Measurements from ENCODE around the gene MXRA8. TPM values are rescaled to one million over a fixed set of nuclear protein-coding genes. Genes with fewer than 3 reads are reported as not detected.

The MXRA8 gene
- total RNA-seq, 1 experiment from 2014 or later, result 9.6 TPM

DNA sequence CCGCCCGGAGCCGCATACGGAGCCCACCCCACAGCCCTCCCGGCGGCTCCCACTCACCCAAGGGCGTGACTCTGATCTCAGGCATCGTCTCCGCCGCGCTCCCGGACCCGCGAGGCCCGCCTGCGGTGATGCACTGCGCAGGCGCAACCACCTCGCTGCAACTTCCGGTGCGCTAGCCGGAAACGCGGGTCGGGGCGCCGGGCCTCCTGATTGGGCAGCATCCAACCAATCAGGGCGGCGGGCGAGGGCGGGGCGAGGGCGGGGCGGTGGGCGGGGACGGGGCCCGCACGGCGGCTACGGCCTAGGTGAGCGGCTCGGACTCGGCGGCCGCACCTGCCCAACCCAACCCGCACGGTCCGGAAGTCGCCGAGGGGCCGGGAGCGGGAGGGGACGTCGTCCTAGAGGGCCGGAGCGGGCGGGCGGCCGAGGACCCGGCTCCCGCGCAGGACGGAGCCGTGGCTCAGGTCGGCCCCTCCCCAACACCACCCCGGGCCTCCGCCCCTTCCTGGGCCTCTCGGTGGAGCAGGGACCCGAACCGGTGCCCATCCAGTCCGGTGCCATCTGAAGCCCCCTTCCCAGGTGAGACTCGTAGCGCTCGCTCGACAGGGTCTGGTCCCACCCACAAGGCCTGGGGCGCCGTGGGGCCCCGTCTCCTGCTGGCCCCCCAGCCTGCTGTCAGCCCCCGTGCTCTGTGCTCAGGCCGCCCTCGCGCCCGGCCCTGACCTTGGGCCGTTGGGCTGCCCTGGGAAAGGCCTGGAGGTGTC, 33.6 kb downstream of the MXRA8 start, which contains the start of the genes CPTP and INTS11:
Gene CPTP (plus strand): TSS at position 279 of the 764 bp plus-strand sequence. CDS start 2,109 bp downstream, outside the sequence.
Gene INTS11 (minus strand): TSS at position 137 of the 764 bp plus-strand sequence. CDS start 52 bp downstream, at position 85.
- H3K27ac Mint-ChIP-seq, result peak within 1 kb of the TSS; percentile 11 to 90 (median 89); a peak in 4 of 7 replicates

More for the DNA sequence above, 33.6 kb downstream of the MXRA8 start, which contains the start of the genes CPTP and INTS11:
- TF ChIP-seq, protein P1, sequence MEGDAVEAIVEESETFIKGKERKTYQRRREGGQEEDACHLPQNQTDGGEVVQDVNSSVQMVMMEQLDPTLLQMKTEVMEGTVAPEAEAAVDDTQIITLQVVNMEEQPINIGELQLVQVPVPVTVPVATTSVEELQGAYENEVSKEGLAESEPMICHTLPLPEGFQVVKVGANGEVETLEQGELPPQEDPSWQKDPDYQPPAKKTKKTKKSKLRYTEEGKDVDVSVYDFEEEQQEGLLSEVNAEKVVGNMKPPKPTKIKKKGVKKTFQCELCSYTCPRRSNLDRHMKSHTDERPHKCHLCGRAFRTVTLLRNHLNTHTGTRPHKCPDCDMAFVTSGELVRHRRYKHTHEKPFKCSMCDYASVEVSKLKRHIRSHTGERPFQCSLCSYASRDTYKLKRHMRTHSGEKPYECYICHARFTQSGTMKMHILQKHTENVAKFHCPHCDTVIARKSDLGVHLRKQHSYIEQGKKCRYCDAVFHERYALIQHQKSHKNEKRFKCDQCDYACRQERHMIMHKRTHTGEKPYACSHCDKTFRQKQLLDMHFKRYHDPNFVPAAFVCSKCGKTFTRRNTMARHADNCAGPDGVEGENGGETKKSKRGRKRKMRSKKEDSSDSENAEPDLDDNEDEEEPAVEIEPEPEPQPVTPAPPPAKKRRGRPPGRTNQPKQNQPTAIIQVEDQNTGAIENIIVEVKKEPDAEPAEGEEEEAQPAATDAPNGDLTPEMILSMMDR (conservative IDR thresholded peaks at IDR 0.05), result no peak
- no peaks in the 10 kb centered on the region for H3K4me1 ChIP-seq (ENCODE audit: insufficient read depth, low read length)
- H3K9ac ChIP-seq (ENCODE audit: extremely low read depth, insufficient read length, low read length), result peak within 1 kb of the TSS; percentile 63
- H2AFZ ChIP-seq (ENCODE audit: low read length), result no peak within 1 kb of the TSS
- no peaks in the 10 kb centered on the region for H3K27me3 ChIP-seq (ENCODE audit: insufficient read depth, low read length)
- peak; percentile 95 for DNase-seq
- H2BK15ac ChIP-seq (ENCODE audit: low read depth, low read length), result no peak within 1 kb of the TSS
- H2BK20ac ChIP-seq (ENCODE audit: low read depth, low read length, poor library complexity, severe bottlenecking), result no peak within 1 kb of the TSS
- Mint-ChIP-seq H3K36me3 (ENCODE audit: insufficient read depth in 1 of 3, low read depth in 3 of 3) (peaks cover 4 to 16% (median 12%) of the 10 kb centered on the region in 3 experiments), H3K4me1 (peaks cover 2 to 13% of the 10 kb centered on the region in 2 experiments), H3K27me3 (ENCODE audit: low read depth) (peaks cover 1% of the 10 kb centered on the region; the same call in 1 of the 2 replicates), H3K4me3 (peak within 1 kb of the TSS; percentile 82 to 88), H3K9me3 (no peaks in the 10 kb centered on the region)
- no peak within 1 kb of the TSS for H4K91ac ChIP-seq (ENCODE audit: insufficient read length, low read depth, low read length)
- H3K79me2 ChIP-seq (ENCODE audit: insufficient read depth, low read length), result peaks cover 17% of the 10 kb centered on the region; the same call in 1 of the 2 replicates
- H4K5ac ChIP-seq (ENCODE audit: insufficient read length, low read depth, low read length), result no peak within 1 kb of the TSS
- H3K18ac ChIP-seq (ENCODE audit: insufficient read length, low read depth, low read length), result no peak within 1 kb of the TSS
- no peaks in the 10 kb centered on the region for H3K9me3 ChIP-seq (ENCODE audit: control insufficient read depth, low read depth, low read length)
- H4K8ac ChIP-seq (replicated peaks; ENCODE audit: insufficient read length, low read depth, low read length), result no peak within 1 kb of the TSS
- WGBS (ENCODE audit: extremely low coverage, insufficient read length, low lambda C conversion rate), result no CpG with 5 or more reads among the region's 84 CpGs
- H3K27ac ChIP-seq (ENCODE audit: insufficient read length, low read depth, low read length), result no peak within 1 kb of the TSS
- H2BK120ac ChIP-seq (ENCODE audit: low read depth, low read length, poor library complexity, severe bottlenecking), result no peak within 1 kb of the TSS
- no peak within 1 kb of the TSS for H2BK5ac ChIP-seq (ENCODE audit: insufficient read length, low read length)
- H3T11ph ChIP-seq (ENCODE audit: low read length), result no peak within 1 kb of the TSS
- no peak within 1 kb of the TSS for H3K23ac ChIP-seq (ENCODE audit: insufficient read length, low read depth, low read length)
- H4K20me1 ChIP-seq (ENCODE audit: control insufficient read depth, insufficient read depth, insufficient read length), result peaks cover 5% of the 10 kb centered on the region
- no peak within 1 kb of the TSS for H2BK12ac ChIP-seq (ENCODE audit: insufficient read length, low read depth, low read length)
- no peak within 1 kb of the TSS for H3K56ac ChIP-seq (ENCODE audit: insufficient read length, low read depth, low read length)
- H2AK5ac ChIP-seq (ENCODE audit: insufficient read length, low read length), result no peak within 1 kb of the TSS
- peak within 1 kb of the TSS; percentile 68 for H3K4me2 ChIP-seq (ENCODE audit: insufficient read depth, insufficient read length, low read length)
- H3K4ac ChIP-seq (ENCODE audit: low read depth, low read length), result no peak within 1 kb of the TSS
- peaks cover 8% of the 10 kb centered on the region for H3K79me1 ChIP-seq (ENCODE audit: insufficient read depth, low read depth, low read length, poor library complexity, severe bottlenecking)
- H3K14ac ChIP-seq (ENCODE audit: insufficient read depth, low read length), result peak within 1 kb of the TSS; percentile 78
- H3K23me2 ChIP-seq (ENCODE audit: insufficient read length, low read depth, low read length, poor library complexity, severe bottlenecking), result peaks cover 8% of the 10 kb centered on the region

Data from H9 (cell line).